HL-60 (cell line): ENCODE results near the gene MACIR.

Experiments used
- POLR2AphosphoS5 ChIP-seq: IDR thresholded peaks from 2 replicates; pipeline ENCODE4 v1.6.1; 2012; ENCODE audit warnings: low read depth
- TF ChIP-seq, protein P1 (sequence below): IDR thresholded peaks from one replicate; pipeline ENCODE4 v1.5.1; 2011; ENCODE audit warnings: low read length, control low read depth, inconsistent platforms; ENCODE audit not compliant: insufficient read depth
- TF ChIP-seq, protein P2 (sequence below): IDR thresholded peaks from 2 replicates; pipeline ENCODE4 v1.6.1; 2012; ENCODE audit warnings: low read depth; ENCODE audit not compliant: insufficient replicate concordance

- TF ChIP-seq, protein P1, sequence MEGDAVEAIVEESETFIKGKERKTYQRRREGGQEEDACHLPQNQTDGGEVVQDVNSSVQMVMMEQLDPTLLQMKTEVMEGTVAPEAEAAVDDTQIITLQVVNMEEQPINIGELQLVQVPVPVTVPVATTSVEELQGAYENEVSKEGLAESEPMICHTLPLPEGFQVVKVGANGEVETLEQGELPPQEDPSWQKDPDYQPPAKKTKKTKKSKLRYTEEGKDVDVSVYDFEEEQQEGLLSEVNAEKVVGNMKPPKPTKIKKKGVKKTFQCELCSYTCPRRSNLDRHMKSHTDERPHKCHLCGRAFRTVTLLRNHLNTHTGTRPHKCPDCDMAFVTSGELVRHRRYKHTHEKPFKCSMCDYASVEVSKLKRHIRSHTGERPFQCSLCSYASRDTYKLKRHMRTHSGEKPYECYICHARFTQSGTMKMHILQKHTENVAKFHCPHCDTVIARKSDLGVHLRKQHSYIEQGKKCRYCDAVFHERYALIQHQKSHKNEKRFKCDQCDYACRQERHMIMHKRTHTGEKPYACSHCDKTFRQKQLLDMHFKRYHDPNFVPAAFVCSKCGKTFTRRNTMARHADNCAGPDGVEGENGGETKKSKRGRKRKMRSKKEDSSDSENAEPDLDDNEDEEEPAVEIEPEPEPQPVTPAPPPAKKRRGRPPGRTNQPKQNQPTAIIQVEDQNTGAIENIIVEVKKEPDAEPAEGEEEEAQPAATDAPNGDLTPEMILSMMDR, result no peak
- TF ChIP-seq POLR2AphosphoS5, result no peak
- TF ChIP-seq, protein P2, sequence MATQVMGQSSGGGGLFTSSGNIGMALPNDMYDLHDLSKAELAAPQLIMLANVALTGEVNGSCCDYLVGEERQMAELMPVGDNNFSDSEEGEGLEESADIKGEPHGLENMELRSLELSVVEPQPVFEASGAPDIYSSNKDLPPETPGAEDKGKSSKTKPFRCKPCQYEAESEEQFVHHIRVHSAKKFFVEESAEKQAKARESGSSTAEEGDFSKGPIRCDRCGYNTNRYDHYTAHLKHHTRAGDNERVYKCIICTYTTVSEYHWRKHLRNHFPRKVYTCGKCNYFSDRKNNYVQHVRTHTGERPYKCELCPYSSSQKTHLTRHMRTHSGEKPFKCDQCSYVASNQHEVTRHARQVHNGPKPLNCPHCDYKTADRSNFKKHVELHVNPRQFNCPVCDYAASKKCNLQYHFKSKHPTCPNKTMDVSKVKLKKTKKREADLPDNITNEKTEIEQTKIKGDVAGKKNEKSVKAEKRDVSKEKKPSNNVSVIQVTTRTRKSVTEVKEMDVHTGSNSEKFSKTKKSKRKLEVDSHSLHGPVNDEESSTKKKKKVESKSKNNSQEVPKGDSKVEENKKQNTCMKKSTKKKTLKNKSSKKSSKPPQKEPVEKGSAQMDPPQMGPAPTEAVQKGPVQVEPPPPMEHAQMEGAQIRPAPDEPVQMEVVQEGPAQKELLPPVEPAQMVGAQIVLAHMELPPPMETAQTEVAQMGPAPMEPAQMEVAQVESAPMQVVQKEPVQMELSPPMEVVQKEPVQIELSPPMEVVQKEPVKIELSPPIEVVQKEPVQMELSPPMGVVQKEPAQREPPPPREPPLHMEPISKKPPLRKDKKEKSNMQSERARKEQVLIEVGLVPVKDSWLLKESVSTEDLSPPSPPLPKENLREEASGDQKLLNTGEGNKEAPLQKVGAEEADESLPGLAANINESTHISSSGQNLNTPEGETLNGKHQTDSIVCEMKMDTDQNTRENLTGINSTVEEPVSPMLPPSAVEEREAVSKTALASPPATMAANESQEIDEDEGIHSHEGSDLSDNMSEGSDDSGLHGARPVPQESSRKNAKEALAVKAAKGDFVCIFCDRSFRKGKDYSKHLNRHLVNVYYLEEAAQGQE, result no peak
Measured at GRCh38 chr5:103293099-103293498, 34.5 kb downstream of the MACIR start.
